ENCODE data around the gene CYP27B1.
"Not testable (repeated sequence)": the region's sequence is repeated elsewhere in the genome, so short reads cannot be mapped to it uniquely, and the experiment has no call there.

The CYP27B1 gene

GRCh38 chr12:57783861-57784260, 17.0 kb upstream of the CYP27B1 start:
- no peak for DNase-seq (ENCODE audit: low read depth in 2 of 2)

- no peak for DNase-seq (ENCODE audit: low read depth in 2 of 2)
These were observed 16.6 kb upstream of the CYP27B1 start for GRCh38 chr12:57783466-57783801.

- peak; percentile 94 to 97 for DNase-seq (ENCODE audit: low read depth in 2 of 2)
These were observed 16.0 kb upstream of the CYP27B1 start, which contains the start of gene TSFM for GRCh38 chr12:57782608-57783465. Gene TSFM (plus strand): TSS chr12:57782787. CDS start chr12:57782802, 15 bp downstream.

GRCh38 chr12:57782243-57782607, 15.3 kb upstream of the CYP27B1 start:
- DNase-seq (ENCODE audit: low read depth in 2 of 2), result no peak

GRCh38 chr12:57781801-57782200, 14.9 kb upstream of the CYP27B1 start:
- no peak for DNase-seq (ENCODE audit: low read depth in 2 of 2)

- DNase-seq (ENCODE audit: low read depth in 2 of 2), result no peak
These were observed 14.4 kb upstream of the CYP27B1 start for GRCh38 chr12:57781244-57781643.

- no peak for DNase-seq (ENCODE audit: low read depth in 2 of 2)
These were observed 13.5 kb upstream of the CYP27B1 start for GRCh38 chr12:57780284-57780897.

GRCh38 chr12:57779736-57780135, 12.9 kb upstream of the CYP27B1 start:
- no peak for DNase-seq (ENCODE audit: low read depth in 2 of 2)

- DNase-seq (ENCODE audit: low read depth in 2 of 2), result no peak
These were observed 11.0 kb upstream of the CYP27B1 start for GRCh38 chr12:57777911-57778310.

GRCh38 chr12:57777367-57777766, 10.5 kb upstream of the CYP27B1 start:
- no peak for DNase-seq (ENCODE audit: low read depth in 2 of 2)

GRCh38 chr12:57776247-57776587, 9.3 kb upstream of the CYP27B1 start:
- DNase-seq (ENCODE audit: low read depth in 2 of 2), result no peak

GRCh38 chr12:57775563-57776246, 8.8 kb upstream of the CYP27B1 start:
- DNase-seq (ENCODE audit: low read depth in 2 of 2), result no peak

GRCh38 chr12:57775044-57775443, 8.2 kb upstream of the CYP27B1 start:
- no peak for DNase-seq (ENCODE audit: low read depth in 2 of 2)

- DNase-seq (ENCODE audit: low read depth in 2 of 2), result not testable (repeated sequence)
These were observed 7.8 kb upstream of the CYP27B1 start for GRCh38 chr12:57774634-57775033.

GRCh38 chr12:57772429-57773322, 5.8 kb upstream of the CYP27B1 start, which contains the start of gene EEF1AKMT3:
Gene EEF1AKMT3 (plus strand): TSS chr12:57772614. CDS start chr12:57772725, 111 bp downstream.
- DNase-seq (ENCODE audit: low read depth in 2 of 2), result peak in 1 of 2 experiments; percentile 41

GRCh38 chr12:57771873-57772428, 5.1 kb upstream of the CYP27B1 start, which contains the start of gene METTL1:
Gene METTL1 (minus strand): TSS chr12:57772105. CDS start chr12:57772083, 22 bp downstream.
- DNase-seq (ENCODE audit: low read depth in 2 of 2), result peak; percentile 90 to 93

- peak; percentile 83 to 96 for DNase-seq (ENCODE audit: low read depth in 2 of 2)
These were observed 4.5 kb upstream of the CYP27B1 start for GRCh38 chr12:57771236-57771872.

- no peak for DNase-seq (ENCODE audit: low read depth in 2 of 2)
These were observed 3.9 kb upstream of the CYP27B1 start for GRCh38 chr12:57770734-57771133.

GRCh38 chr12:57769594-57769993, 2.7 kb upstream of the CYP27B1 start:
- DNase-seq (ENCODE audit: low read depth in 2 of 2), result no peak

GRCh38 chr12:57767876-57768275, 998 bp upstream of the CYP27B1 start:
- no peak for DNase-seq (ENCODE audit: low read depth in 2 of 2)

GRCh38 chr12:57767305-57767698, 424 bp upstream of the CYP27B1 start:
- no peak for DNase-seq (ENCODE audit: low read depth in 2 of 2)

All from stimulated activated CD4-positive, alpha-beta T cell treated with anti-CD3 and anti-CD28 coated beads, Interleukin-12 subunit alpha, Interleukin-12 subunit beta, amount 100 ng/mL, for 24 hours (primary cell).